ENCODE data around the gene ARHGAP44. TPM values are rescaled to one million over a fixed set of nuclear protein-coding genes. Genes with fewer than 3 reads are reported as not detected.
"Not testable (repeated sequence)": the region's sequence is repeated elsewhere in the genome, so short reads cannot be mapped to it uniquely, and the experiment has no call there.

Gene ARHGAP44
- total RNA-seq, 2 experiments from 2014 or later: not detected

GRCh38 chr17:12973496-12974004 is 184.3 kb downstream of the ARHGAP44 start:
- Mint-ChIP-seq H3K27ac (no peak overlapping the region), H3K36me3 (ENCODE audit: low read depth) (no peaks in the 10 kb centered on the region), H3K9me3 (no peaks in the 10 kb centered on the region), H3K4me1 (ENCODE audit: low read depth) (no peaks in the 10 kb centered on the region), H3K4me3 (no peak overlapping the region), H3K27me3 (peaks cover 55% of the 10 kb centered on the region)
- H3K9me3 ChIP-seq (ENCODE audit: control insufficient read depth in 1 of 2, insufficient read depth in 1 of 2, low read length in 2 of 2): peaks cover 0 to 8% of the 10 kb centered on the region in 2 experiments
- intact Hi-C loops (cut with DNase I, micrococcal nuclease): no loop called here
- no peak overlapping the region for H3K27ac ChIP-seq (ENCODE audit: low read depth in 1 of 2, low read length in 2 of 2)
- POLR2A ChIA-PET: no interaction called here
- no peaks in the 10 kb centered on the region for H3K36me3 ChIP-seq (ENCODE audit: insufficient read depth, low read length)
- DNase-seq (no peak), ATAC-seq (ENCODE audit: poor library complexity) (no peak)
- CTCF ChIA-PET: no interaction called here
- no peak overlapping the region for H3K4me3 ChIP-seq (ENCODE audit: low read length)
- TF ChIP-seq CTCF (IDR thresholded peaks at IDR 0.05): no peak
- no peaks in the 10 kb centered on the region for H3K4me1 ChIP-seq (ENCODE audit: insufficient read depth, low read length)
- peaks cover 3 to 10% of the 10 kb centered on the region in 2 experiments for H3K27me3 ChIP-seq (ENCODE audit: control insufficient read depth in 1 of 2, insufficient read depth in 2 of 2, low read length in 2 of 2)

GRCh38 chr17:12974005-12974531 is 184.8 kb downstream of the ARHGAP44 start:
- ATAC-seq (ENCODE audit: poor library complexity) (no peak), DNase-seq (no peak)
- H3K27me3 ChIP-seq (ENCODE audit: control insufficient read depth in 1 of 2, insufficient read depth in 2 of 2, low read length in 2 of 2): peaks cover 3 to 12% of the 10 kb centered on the region in 2 experiments
- Mint-ChIP-seq H3K27ac (no peak overlapping the region), H3K4me1 (ENCODE audit: low read depth) (no peaks in the 10 kb centered on the region), H3K27me3 (peaks cover 58% of the 10 kb centered on the region), H3K36me3 (ENCODE audit: low read depth) (no peaks in the 10 kb centered on the region), H3K4me3 (no peak overlapping the region), H3K9me3 (no peaks in the 10 kb centered on the region)
- no peak overlapping the region for H3K27ac ChIP-seq (ENCODE audit: low read depth in 1 of 2, low read length in 2 of 2)
- no peaks in the 10 kb centered on the region for H3K36me3 ChIP-seq (ENCODE audit: insufficient read depth, low read length)
- TF ChIP-seq CTCF (IDR thresholded peaks at IDR 0.05): no peak
- no peak overlapping the region for H3K4me3 ChIP-seq (ENCODE audit: low read length)
- CTCF ChIA-PET: no interaction called here
- POLR2A ChIA-PET: no interaction called here
- H3K9me3 ChIP-seq (ENCODE audit: control insufficient read depth in 1 of 2, insufficient read depth in 1 of 2, low read length in 2 of 2): peaks cover 0 to 8% of the 10 kb centered on the region in 2 experiments
- intact Hi-C loops (cut with DNase I, micrococcal nuclease): no loop called here
- no peaks in the 10 kb centered on the region for H3K4me1 ChIP-seq (ENCODE audit: insufficient read depth, low read length)

GRCh38 chr17:12977008-12977751 is 187.9 kb downstream of the ARHGAP44 start:
- peaks cover 50% of the 10 kb centered on the region for H3K27me3 Mint-ChIP-seq
- ChIA-PET POLR2A (no interaction called here), CTCF (no interaction called here)
- ATAC-seq (ENCODE audit: poor library complexity) (no peak), DNase-seq (no peak)
- no peaks in the 10 kb centered on the region for H3K4me1 Mint-ChIP-seq (ENCODE audit: low read depth)
- no peak overlapping the region for H3K4me3 Mint-ChIP-seq
- H3K27ac ChIP-seq (ENCODE audit: low read depth in 1 of 2, low read length in 2 of 2): no peak overlapping the region
- H3K4me3 ChIP-seq (ENCODE audit: low read length): no peak overlapping the region
- peaks cover 4% of the 10 kb centered on the region for H3K4me1 ChIP-seq (ENCODE audit: insufficient read depth, low read length)
- peaks cover 3 to 14% of the 10 kb centered on the region in 2 experiments for H3K27me3 ChIP-seq (ENCODE audit: control insufficient read depth in 1 of 2, insufficient read depth in 2 of 2, low read length in 2 of 2)
- H3K27ac Mint-ChIP-seq: no peak overlapping the region
- H3K9me3 Mint-ChIP-seq: no peaks in the 10 kb centered on the region
- H3K36me3 ChIP-seq (ENCODE audit: insufficient read depth, low read length): no peaks in the 10 kb centered on the region
- no peaks in the 10 kb centered on the region for H3K36me3 Mint-ChIP-seq (ENCODE audit: low read depth)
- no peak for TF ChIP-seq CTCF (IDR thresholded peaks at IDR 0.05)
- intact Hi-C loops (cut with DNase I, micrococcal nuclease): no loop called here
- H3K9me3 ChIP-seq (ENCODE audit: control insufficient read depth in 1 of 2, insufficient read depth in 1 of 2, low read length in 2 of 2): peaks cover 0 to 14% of the 10 kb centered on the region in 2 experiments

GRCh38 chr17:12978787-12979186 is 189.5 kb downstream of the ARHGAP44 start:
- intact Hi-C loops (cut with DNase I, micrococcal nuclease); H3K4me1 Mint-ChIP-seq (ENCODE audit: low read depth); CTCF ChIA-PET; H3K9me3 Mint-ChIP-seq; H3K36me3 ChIP-seq (ENCODE audit: insufficient read depth, low read length); H3K9me3 ChIP-seq (ENCODE audit: control insufficient read depth in 1 of 2, insufficient read depth in 1 of 2, low read length in 2 of 2); ATAC-seq (ENCODE audit: poor library complexity); H3K4me3 Mint-ChIP-seq; H3K4me1 ChIP-seq (ENCODE audit: insufficient read depth, low read length); H3K4me3 ChIP-seq (ENCODE audit: low read length); H3K36me3 Mint-ChIP-seq (ENCODE audit: low read depth); H3K27ac Mint-ChIP-seq; DNase-seq; H3K27ac ChIP-seq (ENCODE audit: low read depth in 1 of 2, low read length in 2 of 2); POLR2A ChIA-PET: not testable (repeated sequence)
- H3K27me3 Mint-ChIP-seq: peaks cover 41% of the 10 kb centered on the region
- H3K27me3 ChIP-seq (ENCODE audit: control insufficient read depth in 1 of 2, insufficient read depth in 2 of 2, low read length in 2 of 2): peaks cover 3 to 14% of the 10 kb centered on the region in 2 experiments

Data from CD4-positive, alpha-beta T cell (primary cell).